Measurements from ENCODE around the gene CDK9. TPM values are rescaled to one million over a fixed set of nuclear protein-coding genes. Genes with fewer than 3 reads are reported as not detected.

CDK9 gene
- 44.8 TPM for total RNA-seq (2013)
- polyA plus RNA-seq (100 to 1,000 TPM in 1 of 3 donors, 10 to 100 TPM in 2; 24.9 to 139 (median 26.4) TPM), polyA minus RNA-seq (89.9 and 116 TPM in 2 replicates), total RNA-seq (50.2 to 121 (median 73.1) reads per million in 11 experiments)

- Histone ChIP-seq H4K20me1 (ENCODE audit: insufficient read depth, low read length) (peaks cover 52% of the 10 kb centered on the region), H3K27me3 (ENCODE audit: control insufficient read depth in 2 of 2, insufficient read depth in 2 of 2, low read length in 2 of 2) (no peaks in the 10 kb centered on the region), H3K36me3 (replicated peaks in 1 of 2; ENCODE audit: control insufficient read depth in 1 of 2, insufficient read depth in 2 of 2, low read length in 2 of 2) (peaks cover 40 to 42% of the 10 kb centered on the region in 2 donors), H3K4me3 (replicated peaks in 1 of 3; ENCODE audit: low read depth in 2 of 3, low read length in 3 of 3) (peak within 1 kb of the TSS; percentile 87 to 98 (median 96)), H3K4me2 (replicated peaks; ENCODE audit: extremely low read depth, low read length, poor library complexity, severe bottlenecking) (peak within 1 kb of the TSS; percentile 97), H3K79me2 (ENCODE audit: insufficient read depth, low read length) (peaks cover 70% of the 10 kb centered on the region), H2AFZ (ENCODE audit: insufficient read depth, low read depth, low read length, poor library complexity, severe bottlenecking) (peak within 1 kb of the TSS; percentile 52), H3K9ac (ENCODE audit: insufficient read depth, low read length, poor library complexity, severe bottlenecking) (peak within 1 kb of the TSS; percentile 94), H3K9me3 (replicated peaks in 1 of 2; ENCODE audit: control insufficient read depth in 1 of 2, insufficient read depth in 1 of 2, low read length in 2 of 2) (no peaks in the 10 kb centered on the region), H3K4me1 (ENCODE audit: control insufficient read depth in 1 of 2, insufficient read depth in 2 of 2, low read length in 2 of 2) (peaks cover 50 to 55% of the 10 kb centered on the region in 2 donors), H3K27ac (ENCODE audit: low read depth in 1 of 2, low read length in 2 of 2) (peak within 1 kb of the TSS; percentile 96 to 97)
- peak within 1 kb of the TSS; percentile 93 to 96 for H3K4me3 Mint-ChIP-seq
- H3K36me3 Mint-ChIP-seq, result peaks cover 37 to 53% of the 10 kb centered on the region in 2 donors
- peak; percentile 77 to 90 (median 82) for DNase-seq
- under 1% methylated on average over 66 of the region's 75 CpGs for WGBS (ENCODE audit: insufficient coverage)
- peaks cover 0 to 5% (median 0%) of the 10 kb centered on the region in 7 donors for H3K9me3 Mint-ChIP-seq
- intact Hi-C loops (cut with micrococcal nuclease), result loop anchor here (1.0 to 5.0 kb wide), 6 partner anchors 10 to 269 kb away; partner anchors contain the start of genes ST6GALNAC4 (in 1 of the 2) and TOR2A (in 1 of the 2)
- TF ChIP-seq, protein P1, sequence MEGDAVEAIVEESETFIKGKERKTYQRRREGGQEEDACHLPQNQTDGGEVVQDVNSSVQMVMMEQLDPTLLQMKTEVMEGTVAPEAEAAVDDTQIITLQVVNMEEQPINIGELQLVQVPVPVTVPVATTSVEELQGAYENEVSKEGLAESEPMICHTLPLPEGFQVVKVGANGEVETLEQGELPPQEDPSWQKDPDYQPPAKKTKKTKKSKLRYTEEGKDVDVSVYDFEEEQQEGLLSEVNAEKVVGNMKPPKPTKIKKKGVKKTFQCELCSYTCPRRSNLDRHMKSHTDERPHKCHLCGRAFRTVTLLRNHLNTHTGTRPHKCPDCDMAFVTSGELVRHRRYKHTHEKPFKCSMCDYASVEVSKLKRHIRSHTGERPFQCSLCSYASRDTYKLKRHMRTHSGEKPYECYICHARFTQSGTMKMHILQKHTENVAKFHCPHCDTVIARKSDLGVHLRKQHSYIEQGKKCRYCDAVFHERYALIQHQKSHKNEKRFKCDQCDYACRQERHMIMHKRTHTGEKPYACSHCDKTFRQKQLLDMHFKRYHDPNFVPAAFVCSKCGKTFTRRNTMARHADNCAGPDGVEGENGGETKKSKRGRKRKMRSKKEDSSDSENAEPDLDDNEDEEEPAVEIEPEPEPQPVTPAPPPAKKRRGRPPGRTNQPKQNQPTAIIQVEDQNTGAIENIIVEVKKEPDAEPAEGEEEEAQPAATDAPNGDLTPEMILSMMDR (IDR thresholded peaks at IDR 0.05), result no peak
- H3K27ac Mint-ChIP-seq, result peak within 1 kb of the TSS; percentile 94 to 99 (median 98)
- peaks cover 0 to 7% (median 0%) of the 10 kb centered on the region in 3 donors for H3K27me3 Mint-ChIP-seq (ENCODE audit: low read depth in 3 of 3)
- peaks cover 53% of the 10 kb centered on the region for H3K4me1 Mint-ChIP-seq
These were observed at the start of gene CDK9 for GRCh38 chr9:127785933-127786772. Gene CDK9 (plus strand): TSS chr9:127786034. CDS start chr9:127786149, 115 bp downstream.

DNA sequence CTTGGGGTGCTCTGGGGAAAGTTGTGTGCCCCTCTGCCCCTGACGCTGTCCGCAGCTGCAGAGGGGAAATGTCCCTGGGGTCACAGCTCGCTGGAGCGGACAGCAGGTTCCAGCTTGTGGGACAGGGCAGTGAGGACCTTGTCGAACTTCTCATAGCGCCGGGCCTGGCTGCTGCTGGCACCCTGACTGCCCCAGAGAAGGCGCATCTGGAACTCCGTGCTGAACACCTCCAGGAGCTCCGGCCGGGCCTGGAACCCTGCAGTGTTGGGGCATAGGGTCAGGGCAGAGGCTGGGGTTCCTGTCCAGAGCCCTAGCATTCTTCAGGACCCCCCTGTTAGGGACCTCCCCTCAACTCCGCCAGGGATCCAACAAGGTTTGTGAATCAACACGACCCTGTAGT, 47.2 kb upstream of the CDK9 start:
- H3K27ac ChIP-seq (ENCODE audit: low read depth in 1 of 2, low read length in 2 of 2), result no peak overlapping the region

More for the DNA sequence above, 47.2 kb upstream of the CDK9 start:
- H3K4me1 Mint-ChIP-seq, result peaks cover 17% of the 10 kb centered on the region
- H2AFZ ChIP-seq (ENCODE audit: insufficient read depth, low read depth, low read length, poor library complexity, severe bottlenecking), result no peak overlapping the region
- H3K9ac ChIP-seq (ENCODE audit: insufficient read depth, low read length, poor library complexity, severe bottlenecking), result no peak overlapping the region
- TF ChIP-seq, protein P1 (IDR thresholded peaks at IDR 0.05), result no peak
- H3K27me3 Mint-ChIP-seq (ENCODE audit: low read depth in 3 of 3), result peaks cover 0 to 3% (median 0%) of the 10 kb centered on the region in 3 donors
- H3K36me3 ChIP-seq (replicated peaks in 1 of 2; ENCODE audit: control insufficient read depth in 1 of 2, insufficient read depth in 2 of 2, low read length in 2 of 2), result peaks cover 57 to 59% of the 10 kb centered on the region in 2 donors
- peaks cover 15 to 28% of the 10 kb centered on the region in 2 donors for H3K4me1 ChIP-seq (ENCODE audit: control insufficient read depth in 1 of 2, insufficient read depth in 2 of 2, low read length in 2 of 2)
- peaks cover 40 to 66% of the 10 kb centered on the region in 2 donors for H3K36me3 Mint-ChIP-seq
- no peak for DNase-seq
- no peak overlapping the region for H3K4me3 ChIP-seq (replicated peaks in 1 of 3; ENCODE audit: low read depth in 2 of 3, low read length in 3 of 3)
- H3K9me3 ChIP-seq (replicated peaks in 1 of 2; ENCODE audit: control insufficient read depth in 1 of 2, insufficient read depth in 1 of 2, low read length in 2 of 2), result no peaks in the 10 kb centered on the region
- WGBS (ENCODE audit: insufficient coverage), result 97% methylated on average over 9 of the region's 13 CpGs
- H3K4me2 ChIP-seq (replicated peaks; ENCODE audit: extremely low read depth, low read length, poor library complexity, severe bottlenecking), result no peak overlapping the region
- intact Hi-C loops (cut with micrococcal nuclease), result loop anchor here in 1 of 2 donors (5.0 kb wide), 2 partner anchors 129 to 179 kb away; partner anchors contain the start of gene ST6GALNAC4
- peaks cover 0 to 1% (median 0%) of the 10 kb centered on the region in 7 donors for H3K9me3 Mint-ChIP-seq
- no peaks in the 10 kb centered on the region for H3K79me2 ChIP-seq (ENCODE audit: insufficient read depth, low read length)
- H3K4me3 Mint-ChIP-seq, result no peak overlapping the region
- H3K27ac Mint-ChIP-seq, result peak overlapping the region in 3 of 7 donors; percentile 62 to 90 (median 77)
- no peaks in the 10 kb centered on the region for H3K27me3 ChIP-seq (ENCODE audit: control insufficient read depth in 2 of 2, insufficient read depth in 2 of 2, low read length in 2 of 2)
- peaks cover 68% of the 10 kb centered on the region for H4K20me1 ChIP-seq (ENCODE audit: insufficient read depth, low read length)
